ENCODE results near the gene SLC10A1.

SLC10A1 gene

DNA sequence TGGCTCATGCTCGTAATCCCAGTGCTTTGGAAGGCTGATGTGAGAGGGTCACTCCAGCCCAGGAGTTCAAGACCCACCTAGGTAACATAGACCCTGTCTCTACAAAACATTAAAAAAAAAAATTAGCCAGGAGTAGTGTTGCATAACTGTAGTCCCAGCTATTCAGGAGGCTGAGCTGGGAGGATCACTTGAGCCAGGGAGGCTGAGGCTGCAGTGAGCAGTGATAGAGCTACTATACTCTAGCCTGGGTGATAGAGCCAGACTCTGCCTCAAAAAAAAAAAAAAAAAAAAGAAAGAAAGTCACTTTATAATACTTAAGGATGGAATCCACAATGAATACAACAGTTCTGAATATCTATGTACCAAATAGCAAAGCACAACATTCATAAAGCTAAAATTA is 10.2 kb upstream of the SLC10A1 start:
- no peak for DNase-seq
- H3K4me3 ChIP-seq (ENCODE audit: low read depth, low read length), result no peak overlapping the region

GRCh38 chr14:69804902-69805301 is 7.9 kb upstream of the SLC10A1 start:
- no peaks in the 10 kb centered on the region for H3K4me1 ChIP-seq
- TF ChIP-seq, protein P1, sequence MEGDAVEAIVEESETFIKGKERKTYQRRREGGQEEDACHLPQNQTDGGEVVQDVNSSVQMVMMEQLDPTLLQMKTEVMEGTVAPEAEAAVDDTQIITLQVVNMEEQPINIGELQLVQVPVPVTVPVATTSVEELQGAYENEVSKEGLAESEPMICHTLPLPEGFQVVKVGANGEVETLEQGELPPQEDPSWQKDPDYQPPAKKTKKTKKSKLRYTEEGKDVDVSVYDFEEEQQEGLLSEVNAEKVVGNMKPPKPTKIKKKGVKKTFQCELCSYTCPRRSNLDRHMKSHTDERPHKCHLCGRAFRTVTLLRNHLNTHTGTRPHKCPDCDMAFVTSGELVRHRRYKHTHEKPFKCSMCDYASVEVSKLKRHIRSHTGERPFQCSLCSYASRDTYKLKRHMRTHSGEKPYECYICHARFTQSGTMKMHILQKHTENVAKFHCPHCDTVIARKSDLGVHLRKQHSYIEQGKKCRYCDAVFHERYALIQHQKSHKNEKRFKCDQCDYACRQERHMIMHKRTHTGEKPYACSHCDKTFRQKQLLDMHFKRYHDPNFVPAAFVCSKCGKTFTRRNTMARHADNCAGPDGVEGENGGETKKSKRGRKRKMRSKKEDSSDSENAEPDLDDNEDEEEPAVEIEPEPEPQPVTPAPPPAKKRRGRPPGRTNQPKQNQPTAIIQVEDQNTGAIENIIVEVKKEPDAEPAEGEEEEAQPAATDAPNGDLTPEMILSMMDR (IDR thresholded peaks at IDR 0.05; ENCODE audit: low read depth, low read length), result no peak
- H3K36me3 ChIP-seq, result no peaks in the 10 kb centered on the region
- no peaks in the 10 kb centered on the region for H3K9me3 ChIP-seq
- H3K27me3 ChIP-seq, result peaks cover 11% of the 10 kb centered on the region
- no peak overlapping the region for H3K4me3 ChIP-seq (ENCODE audit: low read depth, low read length)
- DNase-seq, result no peak

More for the DNA sequence above, 10.2 kb upstream of the SLC10A1 start:
- peaks cover 11% of the 10 kb centered on the region for H3K27me3 ChIP-seq
- no peaks in the 10 kb centered on the region for H3K36me3 ChIP-seq
- H3K4me1 ChIP-seq, result no peaks in the 10 kb centered on the region
- TF ChIP-seq, protein P1 (IDR thresholded peaks at IDR 0.05; ENCODE audit: low read depth, low read length), result no peak
- no peaks in the 10 kb centered on the region for H3K9me3 ChIP-seq

DNA sequence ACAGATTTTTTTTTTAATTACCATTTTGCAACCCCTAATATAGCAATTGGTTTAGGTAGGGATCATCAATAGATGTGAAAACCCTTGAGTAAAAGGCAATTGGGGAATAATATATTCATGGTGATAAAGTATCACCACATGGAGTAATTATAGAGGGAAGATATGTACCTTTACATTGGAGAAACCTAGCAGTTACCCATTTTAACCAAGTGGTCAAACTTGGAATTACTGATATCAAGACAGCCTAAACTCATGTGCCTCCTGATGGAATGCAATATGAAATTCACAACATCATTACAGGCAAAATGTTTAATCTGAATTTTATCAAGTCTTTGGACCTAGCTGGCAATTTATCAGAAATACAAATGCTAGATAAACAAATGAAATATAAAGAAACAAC is 6.7 kb upstream of the SLC10A1 start:
- H3K4me1 ChIP-seq, result no peaks in the 10 kb centered on the region
- no peak for DNase-seq
- no peaks in the 10 kb centered on the region for H3K9me3 ChIP-seq
- no peak overlapping the region for H3K4me3 ChIP-seq (ENCODE audit: low read depth, low read length)
- H3K36me3 ChIP-seq, result no peaks in the 10 kb centered on the region
- TF ChIP-seq, protein P1 (IDR thresholded peaks at IDR 0.05; ENCODE audit: low read depth, low read length), result no peak
- peaks cover 11% of the 10 kb centered on the region for H3K27me3 ChIP-seq

DNA sequence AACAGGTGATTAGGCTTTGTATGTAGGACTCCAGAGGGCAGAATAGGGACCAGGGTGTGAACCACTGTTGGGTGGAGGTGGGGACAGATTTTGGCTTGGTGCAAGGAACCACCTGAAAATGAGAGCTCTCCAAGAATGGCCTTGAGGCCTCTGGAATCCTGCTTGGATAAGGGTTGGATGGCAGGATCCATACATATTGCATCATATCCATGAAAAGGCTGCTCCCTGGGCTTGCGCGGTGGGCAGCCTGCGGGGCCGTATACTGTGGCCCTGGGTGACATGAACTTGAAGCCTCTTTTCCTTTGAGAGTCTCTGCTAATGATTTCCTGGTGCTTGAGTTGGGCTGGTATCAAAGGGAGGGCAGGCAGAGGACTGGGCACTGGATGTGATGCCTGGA is 1.3 kb upstream of the SLC10A1 start:
- Histone ChIP-seq H3K27me3 (peaks cover 6% of the 10 kb centered on the region), H3K4me3 (ENCODE audit: low read depth, low read length) (no peak overlapping the region), H3K9me3 (no peaks in the 10 kb centered on the region), H3K36me3 (no peaks in the 10 kb centered on the region), H3K4me1 (no peaks in the 10 kb centered on the region)
- TF ChIP-seq, protein P1 (IDR thresholded peaks at IDR 0.05; ENCODE audit: low read depth, low read length), result no peak
- no peak for DNase-seq

GRCh38 chr14:69797573-69798338 is 715 bp upstream of the SLC10A1 start:
- Histone ChIP-seq H3K4me1 (no peaks in the 10 kb centered on the region), H3K4me3 (ENCODE audit: low read depth, low read length) (no peak overlapping the region), H3K9me3 (no peaks in the 10 kb centered on the region), H3K27me3 (peaks cover 6% of the 10 kb centered on the region), H3K36me3 (no peaks in the 10 kb centered on the region)
- no peak for DNase-seq
- TF ChIP-seq, protein P1 (IDR thresholded peaks at IDR 0.05; ENCODE audit: low read depth, low read length), result no peak

DNA sequence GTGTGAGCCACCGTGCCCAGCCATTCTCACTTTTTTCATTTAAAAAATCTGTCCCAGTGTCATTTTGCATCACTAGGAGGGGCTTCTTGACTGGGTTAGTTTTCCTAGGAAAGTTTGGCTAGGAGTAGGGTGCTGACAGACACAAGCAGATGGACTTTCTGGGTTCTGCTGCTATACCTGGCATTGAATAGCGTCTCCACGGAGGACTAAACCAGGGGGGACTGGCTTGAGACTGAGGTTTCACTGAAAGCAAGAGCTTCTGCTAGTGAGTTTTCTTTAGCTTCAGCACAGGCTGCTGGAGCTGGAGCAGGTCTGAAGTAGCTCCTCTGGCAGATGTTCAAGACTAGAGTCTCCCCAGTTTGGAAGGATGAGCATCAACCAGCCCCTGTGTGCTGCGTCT is 1.4 kb downstream of the SLC10A1 start:
- Histone ChIP-seq H3K4me1 (no peaks in the 10 kb centered on the region), H3K4me3 (ENCODE audit: low read depth, low read length) (no peak overlapping the region), H3K36me3 (no peaks in the 10 kb centered on the region), H3K27me3 (no peaks in the 10 kb centered on the region; the same call in 1 of the 2 replicates), H3K9me3 (no peaks in the 10 kb centered on the region)
- TF ChIP-seq, protein P1 (IDR thresholded peaks at IDR 0.05; ENCODE audit: low read depth, low read length), result no peak
- DNase-seq, result no peak
